GDM1 (cell line): ENCODE measurements around the gene GP5.

Experiments used
- DNase-seq: peaks from one replicate; lab custom pipeline; 2025; lab: John Stamatoyannopoulos, UW

Gene GP5

DNA sequence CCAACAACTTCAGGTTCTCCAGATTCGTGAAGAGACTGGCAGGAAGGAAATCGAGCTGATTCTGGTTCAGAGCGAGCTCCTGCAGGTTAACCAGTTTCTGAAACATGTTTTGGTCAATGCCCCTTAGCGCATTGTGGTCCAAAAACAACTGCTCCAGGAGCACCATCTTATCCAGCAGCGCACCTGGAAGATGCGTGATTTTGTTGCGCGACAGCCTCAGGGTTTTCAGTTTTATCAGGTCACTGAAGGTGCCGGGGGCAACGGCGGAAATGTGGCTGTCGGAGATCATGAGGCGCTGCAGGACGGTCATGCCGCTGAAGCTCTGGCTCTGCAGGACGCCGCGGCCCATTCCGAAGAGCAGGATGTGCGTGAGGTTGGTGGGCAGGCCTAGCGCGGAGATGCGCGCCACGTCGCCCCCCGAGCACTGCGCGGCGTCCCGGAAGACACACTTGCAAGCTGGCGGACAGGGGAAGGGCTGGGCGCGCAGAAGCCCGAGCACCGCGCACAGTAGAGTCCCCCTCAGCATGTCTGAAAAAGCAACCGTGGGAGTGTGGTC lies 1.2 kb downstream of the GP5 start:
- DNase-seq, result no peak

DNA sequence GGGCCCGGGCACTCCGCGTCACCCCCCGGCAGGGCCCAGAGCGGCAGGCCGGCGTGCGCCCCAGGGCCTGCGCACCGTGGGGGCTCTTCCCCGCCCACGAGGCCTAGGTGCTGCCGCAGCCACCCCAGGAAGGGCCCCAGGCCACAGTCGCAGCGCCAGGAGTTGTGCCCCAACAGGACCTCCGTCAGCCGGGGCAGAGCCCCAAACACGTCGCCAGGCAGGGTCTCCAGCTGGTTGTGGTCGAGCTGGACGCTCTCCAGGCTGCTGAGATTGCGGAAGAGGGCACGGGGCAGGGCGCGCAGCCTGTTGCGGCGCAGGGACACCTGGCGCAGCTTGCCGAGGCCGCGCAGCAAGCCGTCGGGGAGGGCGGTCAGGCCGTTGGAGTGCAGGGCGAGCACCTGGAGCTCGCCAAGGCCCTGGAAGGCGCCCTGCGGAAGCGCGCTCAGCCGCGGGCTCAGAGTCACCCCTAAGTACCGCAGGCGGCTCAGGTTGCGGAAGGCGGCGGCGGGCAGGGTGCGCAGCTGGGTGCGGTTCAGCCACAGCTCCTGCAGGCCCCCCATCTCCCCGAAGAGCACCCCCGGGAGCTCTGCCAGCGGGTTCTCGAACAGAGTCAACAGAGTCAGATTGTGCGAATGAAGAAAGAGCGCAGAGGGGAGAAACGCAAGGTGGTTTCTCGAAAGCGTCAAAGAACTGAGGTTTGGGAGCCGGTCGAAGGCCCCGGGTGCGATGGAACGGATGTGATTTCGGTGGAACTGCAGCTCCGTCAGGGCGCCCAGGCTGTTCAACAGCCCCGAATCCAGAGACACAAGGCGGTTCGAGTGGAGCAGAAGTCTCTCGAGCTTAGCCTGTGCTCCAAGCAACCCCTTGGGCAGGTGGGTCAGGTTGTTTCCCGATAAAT lies 2.0 kb downstream of the GP5 start:
- DNase-seq, result no peak

DNA sequence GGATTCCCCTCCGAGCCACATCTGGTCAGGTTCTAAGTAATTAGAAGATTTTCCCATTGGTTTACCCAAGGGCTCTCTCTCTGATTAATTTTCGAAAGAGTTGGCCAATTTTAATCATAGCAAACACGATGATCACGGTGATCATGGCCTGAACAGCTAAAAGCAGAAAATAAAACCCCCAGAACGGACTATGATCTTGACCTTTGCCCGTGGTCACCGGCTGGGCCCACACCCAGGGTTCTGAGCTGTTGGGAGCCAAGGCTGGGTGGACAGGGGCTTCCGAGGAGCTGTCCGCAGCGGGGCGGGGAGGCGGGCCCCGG lies 2.6 kb downstream of the GP5 start:
- DNase-seq, result no peak

DNA sequence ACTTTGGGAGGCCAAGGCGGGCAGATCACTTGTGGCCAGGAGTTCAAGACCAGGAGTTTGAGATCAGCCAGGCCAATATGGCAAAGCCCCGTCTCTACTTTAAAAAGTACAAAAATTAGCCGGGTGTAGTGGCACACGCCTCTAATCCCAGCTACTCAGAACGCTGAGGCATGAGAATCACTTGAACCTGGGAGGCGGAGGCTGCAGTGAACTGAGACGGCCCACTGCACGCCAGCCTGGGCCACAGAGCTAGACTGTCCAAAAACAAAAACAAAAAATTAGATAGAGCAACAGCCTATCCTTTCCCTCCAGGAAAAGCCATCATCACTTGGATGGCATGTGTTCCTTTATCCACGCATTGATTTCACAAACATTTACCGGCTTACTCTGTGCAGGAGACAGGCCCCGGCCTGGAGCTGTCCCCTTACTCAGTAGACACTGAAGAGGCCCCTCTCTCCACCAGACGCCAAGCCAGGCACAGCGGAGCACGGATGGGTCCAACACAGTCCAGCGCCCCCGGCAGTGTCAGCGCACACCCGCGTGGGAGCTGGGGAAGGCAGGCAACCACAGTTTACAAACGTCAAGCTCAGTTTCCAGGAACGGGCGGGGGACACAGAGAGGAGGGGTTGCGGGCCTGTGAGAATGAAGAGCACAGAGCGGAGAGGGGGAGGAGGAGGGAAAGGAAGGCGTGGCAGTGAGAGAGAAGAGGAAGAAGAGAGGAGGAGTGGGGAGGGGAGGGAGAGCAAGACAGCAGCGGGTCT lies 3.1 kb downstream of the GP5 start:
- DNase-seq, result no peak

DNA sequence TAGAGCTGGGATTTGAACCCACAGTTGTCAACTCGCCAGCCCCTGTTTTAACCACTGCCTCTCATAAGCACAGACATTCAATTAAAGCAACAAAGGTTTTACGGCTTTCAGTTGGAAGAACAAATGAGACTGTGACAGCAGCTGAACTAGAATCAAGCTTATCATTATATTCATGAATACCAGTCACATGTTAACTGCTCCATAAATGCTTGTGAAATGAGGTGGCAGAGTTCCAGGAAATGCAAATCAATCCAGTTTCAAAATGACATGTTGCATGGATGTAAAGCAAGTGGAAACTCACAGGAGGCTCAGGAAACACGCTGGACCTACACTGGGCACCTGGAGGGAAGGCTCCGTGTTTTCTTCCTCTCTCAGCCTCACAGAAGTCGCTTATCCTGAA lies 3.9 kb downstream of the GP5 start:
- no peak for DNase-seq

DNA sequence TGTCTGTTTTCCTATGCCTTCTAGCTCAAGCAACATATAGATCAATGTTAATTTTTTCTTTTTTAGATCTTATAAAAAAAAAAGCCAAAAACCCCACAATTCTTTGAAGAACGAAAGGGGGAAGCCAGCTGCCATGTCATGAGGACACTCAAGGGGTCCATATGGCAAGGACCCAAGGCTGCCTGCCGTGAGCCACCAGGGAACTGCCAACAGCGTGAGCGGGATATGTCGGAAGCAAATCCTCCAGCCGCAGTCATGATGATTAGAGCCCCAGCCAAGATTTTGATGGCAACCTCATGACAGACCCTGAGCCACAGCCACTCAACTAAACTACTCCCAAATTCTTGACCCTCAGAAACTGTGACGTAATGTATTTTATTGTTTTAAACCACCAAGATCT lies 6.5 kb downstream of the GP5 start:
- DNase-seq, result no peak

DNA sequence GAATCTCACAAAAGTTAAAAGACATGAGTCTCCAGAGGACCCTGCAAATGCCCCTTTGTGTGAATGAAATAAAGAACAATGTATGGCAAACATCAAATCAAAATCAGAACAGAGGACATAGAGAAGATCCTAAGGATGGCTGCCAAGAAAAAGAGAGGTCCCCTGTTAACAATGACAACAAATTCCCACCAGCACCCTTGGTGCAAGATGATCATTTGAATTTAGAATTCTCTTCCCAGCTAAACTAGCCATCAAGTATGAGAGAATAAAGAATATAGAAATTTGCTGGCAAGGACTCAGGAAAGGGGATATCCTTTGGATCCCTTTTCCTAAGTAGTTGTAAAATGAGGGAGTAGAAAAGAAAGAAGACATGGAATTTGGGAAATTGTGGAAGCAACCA lies 8.2 kb downstream of the GP5 start:
- DNase-seq, result no peak

- no peak for DNase-seq
Observed at GRCh38 chr3:194389269-194389668, 9.8 kb downstream of the GP5 start.

GRCh38 chr3:194387926-194388418 lies 11.1 kb downstream of the GP5 start:
- no peak for DNase-seq

GRCh38 chr3:194387276-194387675 lies 11.8 kb downstream of the GP5 start:
- DNase-seq, result no peak

DNA sequence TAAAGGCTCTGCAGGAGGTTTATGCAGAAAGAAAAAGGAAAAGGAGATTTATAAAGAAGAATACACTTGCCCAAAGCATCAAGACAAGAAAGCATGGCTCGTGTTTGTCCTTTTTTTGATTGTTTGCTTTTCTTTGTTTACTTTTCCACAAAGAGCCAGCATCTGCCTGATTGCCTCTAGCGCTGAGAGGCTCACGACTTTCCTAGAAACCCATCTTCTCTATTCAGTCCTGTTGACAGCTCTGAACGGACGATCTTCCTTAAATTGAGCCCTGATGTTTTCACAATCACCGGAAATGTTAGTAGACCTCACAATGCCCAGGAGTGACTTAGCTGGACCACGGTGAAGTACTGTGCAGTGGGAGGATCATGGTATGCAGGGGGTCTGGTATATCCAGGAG lies 12.4 kb downstream of the GP5 start:
- DNase-seq, result no peak

DNA sequence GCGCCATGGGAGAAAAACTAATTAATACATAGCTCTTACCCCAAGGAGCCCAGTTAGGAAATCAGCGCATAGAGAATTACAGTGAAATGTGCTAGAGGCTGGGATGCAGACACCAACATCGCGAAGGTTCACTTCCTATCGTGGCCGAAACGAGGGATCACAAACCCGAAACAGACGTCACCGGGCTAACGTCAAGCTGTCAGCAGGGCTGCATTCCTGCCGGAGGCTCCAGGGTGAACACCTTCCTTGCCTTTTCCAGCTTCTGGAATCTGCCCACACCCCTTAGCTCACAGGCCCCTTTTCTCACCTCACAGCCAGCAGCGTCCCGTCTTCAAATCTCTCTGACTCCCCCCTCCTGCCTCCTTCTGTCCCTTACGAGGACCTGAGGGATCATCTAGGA lies 13.0 kb downstream of the GP5 start:
- no peak for DNase-seq

DNA sequence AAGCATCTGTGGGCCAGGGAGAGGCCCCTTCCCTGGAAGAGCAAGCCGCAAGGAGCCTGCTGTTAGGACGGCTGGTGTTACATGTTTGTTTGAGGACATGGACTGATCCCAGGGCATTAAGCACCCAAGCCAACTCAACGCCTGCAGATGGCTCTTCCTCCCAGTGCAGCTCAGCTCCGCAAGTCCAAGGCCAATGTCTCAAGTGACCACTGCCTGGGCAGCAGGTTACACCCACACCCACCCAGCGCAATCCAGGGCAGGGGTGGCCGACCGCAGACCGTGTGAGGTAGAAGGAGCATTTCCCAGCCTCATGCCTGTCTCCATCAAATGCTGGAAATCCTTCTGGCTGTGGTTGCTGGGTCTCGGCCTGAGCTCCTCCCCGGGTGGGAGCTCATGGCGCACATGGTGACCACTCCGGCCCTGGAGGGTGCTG lies 14.5 kb downstream of the GP5 start:
- DNase-seq, result no peak

DNA sequence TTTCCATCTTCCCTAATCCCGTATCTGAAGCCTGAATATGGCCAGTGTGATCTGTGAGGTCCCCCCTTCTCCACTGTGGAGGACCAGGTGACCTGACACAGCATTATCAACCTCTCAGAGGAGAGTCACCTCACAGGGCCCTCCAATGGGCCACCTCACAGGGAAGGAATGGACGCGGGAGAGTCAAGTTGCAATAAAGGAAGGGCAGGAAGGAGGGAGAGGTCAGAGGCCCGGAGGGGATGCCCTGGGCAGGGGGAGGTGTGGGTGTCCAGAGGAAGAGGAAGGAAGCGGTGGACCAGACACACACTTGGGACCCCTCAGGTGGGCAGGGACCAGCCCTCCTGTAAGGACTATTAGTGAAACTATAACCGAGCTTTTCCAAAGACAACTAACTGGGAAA lies 14.9 kb downstream of the GP5 start:
- DNase-seq, result no peak

GRCh38 chr3:194383276-194383940 lies 15.7 kb downstream of the GP5 start:
- no peak for DNase-seq

DNA sequence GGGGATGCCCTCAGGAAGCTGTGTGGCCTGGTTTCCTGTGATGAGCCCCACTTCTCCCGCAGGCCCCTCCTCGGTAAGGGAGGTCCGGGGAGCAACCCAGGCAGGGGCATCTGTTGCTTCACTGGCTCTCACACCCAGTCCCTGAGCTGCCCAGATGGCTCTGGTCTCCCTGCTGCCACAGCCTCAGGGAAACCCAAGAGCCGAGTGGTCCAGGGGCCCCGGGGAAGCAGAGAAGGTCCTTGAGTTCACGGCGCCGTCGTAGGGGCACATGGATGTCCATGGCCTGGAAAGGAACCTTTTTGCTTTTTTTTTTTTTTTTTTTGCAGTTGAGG lies 16.2 kb downstream of the GP5 start:
- no peak for DNase-seq

GRCh38 chr3:194382196-194382891 lies 16.7 kb downstream of the GP5 start:
- DNase-seq, result no peak

DNA sequence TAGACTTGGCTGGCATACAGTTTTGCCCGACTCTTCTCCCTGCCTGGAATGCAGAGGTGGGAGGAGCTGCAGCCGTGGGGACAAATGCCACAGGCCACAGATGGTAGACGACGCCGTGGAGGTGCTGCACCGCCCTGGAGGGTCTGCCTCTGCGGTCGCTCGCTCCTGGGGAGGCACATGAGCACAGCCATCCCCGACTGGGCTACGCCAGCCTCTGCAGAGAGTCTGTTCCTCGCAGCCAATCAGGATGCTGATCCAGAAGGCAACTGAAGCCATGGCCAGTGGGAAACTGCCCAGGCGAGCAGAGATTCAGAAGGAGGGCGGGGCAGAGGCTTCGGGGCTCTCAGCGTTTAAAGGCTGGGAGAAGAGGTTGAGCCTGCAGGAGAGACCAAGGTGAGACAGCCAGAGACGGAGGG lies 17.6 kb downstream of the GP5 start:
- DNase-seq, result no peak

GRCh38 chr3:194380326-194380725 lies 18.7 kb downstream of the GP5 start:
- no peak for DNase-seq

DNA sequence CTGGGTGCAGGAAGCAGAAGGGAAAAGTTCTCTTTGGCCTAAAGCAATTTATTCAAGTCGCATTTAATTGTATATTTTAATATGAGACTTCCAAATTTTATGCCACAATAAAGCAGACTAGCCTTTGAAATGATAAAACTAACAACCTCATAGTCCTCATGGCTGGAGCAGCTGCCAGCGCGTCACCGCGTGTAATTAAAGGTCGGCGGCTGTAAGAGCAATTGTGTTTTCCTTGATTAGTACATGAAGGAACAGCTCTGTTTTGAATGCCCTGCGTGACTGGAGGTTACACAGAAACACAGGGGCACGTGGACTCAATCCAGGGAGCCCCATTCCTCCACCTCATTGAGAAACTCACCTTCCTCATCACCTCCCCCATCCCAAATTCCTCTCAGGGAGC lies 19.4 kb downstream of the GP5 start:
- no peak for DNase-seq

DNA sequence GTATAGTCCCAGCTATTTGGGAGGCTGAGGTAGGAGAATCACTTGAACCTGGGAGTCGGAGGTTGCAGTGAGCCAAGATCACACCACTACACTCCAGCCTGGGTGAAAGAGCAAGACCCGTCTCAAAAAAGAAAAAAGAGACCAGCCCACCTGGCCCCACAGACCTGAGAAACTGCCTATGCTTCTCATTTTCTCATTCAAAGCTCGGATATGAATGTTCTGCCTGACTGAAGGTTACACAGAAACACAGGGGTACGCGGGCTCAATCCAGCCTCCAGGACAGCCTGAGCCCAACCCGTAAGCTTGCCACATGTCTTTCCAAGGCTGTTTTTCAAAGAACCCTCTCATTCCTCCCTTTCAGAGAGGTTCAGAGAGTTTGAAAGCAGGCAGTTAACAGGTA lies 19.8 kb downstream of the GP5 start:
- DNase-seq, result no peak

- DNase-seq, result no peak
Observed at GRCh38 chr3:194377708-194378107, 21.4 kb downstream of the GP5 start.
